MM.1S (cell line): ENCODE measurements around the gene BMPR1A.

Experiments used
- DNase-seq: peaks from one replicate; pipeline ENCODE4 v3.0.0-alpha.2; 2015
- H2AFZ ChIP-seq: fragments of 300-600 bp; sonication (generic); 2 replicates; pipeline ENCODE4 v1.6.0; 2016; ENCODE audit warnings: antibody characterized with exemption, low read length
- H3F3A ChIP-seq: fragments of 300-600 bp; sonication (generic); 2 replicates; pipeline ENCODE4 v1.6.1; 2016; ENCODE audit warnings: mild to moderate bottlenecking, antibody characterized with exemption, low read length, moderate library complexity, mixed read lengths; ENCODE audit not compliant: insufficient read depth
- H3K27ac ChIP-seq: fragments of 300-600 bp; sonication (generic); 2 replicates; pipeline ENCODE4 v1.5.1; 2016; ENCODE audit warnings: mild to moderate bottlenecking, low read length
- H3K27me3 ChIP-seq: fragments of 300-600 bp; sonication (generic); replicated peaks from 2 replicates; pipeline ENCODE4 v1.6.0; 2016; ENCODE audit warnings: low read length; ENCODE audit not compliant: insufficient read depth
- H3K36me3 ChIP-seq: fragments of 300-600 bp; sonication (generic); replicated peaks from 2 replicates; pipeline ENCODE4 v1.6.1; 2016; ENCODE audit warnings: mild to moderate bottlenecking, low read length, mixed read lengths; ENCODE audit not compliant: insufficient read depth
- H3K4me1 ChIP-seq: fragments of 300-600 bp; sonication (generic); 2 replicates; pipeline ENCODE4 v1.6.1; 2016; ENCODE audit warnings: low read length, mixed read lengths
- H3K4me2 ChIP-seq: fragments of 300-600 bp; sonication (generic); 2 replicates; pipeline ENCODE4 v1.6.0; 2016; ENCODE audit warnings: low read depth, low read length
- H3K4me3 ChIP-seq: fragments of 300-600 bp; sonication (generic); 2 replicates; pipeline ENCODE4 v1.5.1; 2016; ENCODE audit warnings: low read length, mixed read lengths
- H3K79me2 ChIP-seq: fragments of 300-600 bp; sonication (generic); 2 replicates; pipeline ENCODE4 v1.6.1; 2016; ENCODE audit warnings: mixed run types, low read length, mixed read lengths
- H3K9ac ChIP-seq: fragments of 300-600 bp; sonication (generic); 2 replicates; pipeline ENCODE4 v1.6.1; 2016; ENCODE audit warnings: low read length, mixed read lengths
- H3K9me2 ChIP-seq: fragments of 300-600 bp; sonication (generic); replicated peaks from 2 replicates; pipeline ENCODE4 v1.6.1; 2016; ENCODE audit warnings: mild to moderate bottlenecking, low read length, mixed read lengths; ENCODE audit not compliant: insufficient read depth
- H3K9me3 ChIP-seq: fragments of 300-600 bp; sonication (generic); replicated peaks from 2 replicates; pipeline ENCODE4 v1.6.1; 2016; ENCODE audit warnings: mild to moderate bottlenecking, low read length, mixed read lengths; ENCODE audit not compliant: insufficient read depth
- H4K20me1 ChIP-seq: fragments of 300-600 bp; sonication (generic); 2 replicates; pipeline ENCODE4 v1.6.1; 2016; ENCODE audit warnings: mild to moderate bottlenecking, low read length, moderate library complexity, mixed read lengths; ENCODE audit not compliant: insufficient read depth
- CTCF ChIP-seq: fragments of 300-600 bp; sonication (generic); IDR thresholded peaks from 2 replicates; pipeline ENCODE4 v1.5.1; 2016; ENCODE audit warnings: antibody characterized with exemption, low read length, mixed read lengths
- EZH2 ChIP-seq: fragments of 300-600 bp; sonication (generic); optimal IDR thresholded peaks from 2 replicates; pipeline ENCODE3; 2017; ENCODE audit warnings: low read depth, mild to moderate bottlenecking, antibody characterized with exemption, low read length, mixed read lengths
- EZH2phosphoT487 ChIP-seq: fragments of 300-600 bp; sonication (generic); IDR thresholded peaks from 2 replicates; pipeline ENCODE4 v1.6.1; 2018; ENCODE audit warnings: antibody characterized with exemption, low read length

BMPR1A gene

GRCh38 chr10:86970162-86970981 lies 214.0 kb downstream of the BMPR1A start:
- DNase-seq: no peak
- Histone ChIP-seq H3K27ac (no peak overlapping the region), H3K9me3 (no peaks in the 10 kb centered on the region), H4K20me1 (no peaks in the 10 kb centered on the region), H3K79me2 (no peaks in the 10 kb centered on the region), H3K9me2 (no peaks in the 10 kb centered on the region), H3K4me2 (peak overlapping the region; percentile 75), H2AFZ (peak overlapping the region; percentile 78), H3K9ac (peak overlapping the region; percentile 71), H3F3A (no peaks in the 10 kb centered on the region), H3K4me1 (no peaks in the 10 kb centered on the region), H3K4me3 (peak overlapping the region; percentile 61), H3K36me3 (no peaks in the 10 kb centered on the region), H3K27me3 (no peaks in the 10 kb centered on the region)
- TF ChIP-seq CTCF (no peak), EZH2 (no peak), EZH2phosphoT487 (no peak)

- peak overlapping the region; percentile 71 for H3K9ac ChIP-seq
- H3K27me3 ChIP-seq: no peaks in the 10 kb centered on the region
- peak overlapping the region; percentile 78 for H2AFZ ChIP-seq
- no peaks in the 10 kb centered on the region for H3K9me2 ChIP-seq
- H3K4me1 ChIP-seq: no peaks in the 10 kb centered on the region
- H3K79me2 ChIP-seq: no peaks in the 10 kb centered on the region
- no peak overlapping the region for H3K27ac ChIP-seq
- H3F3A ChIP-seq: no peaks in the 10 kb centered on the region
- peak overlapping the region; percentile 75 for H3K4me2 ChIP-seq
- H3K4me3 ChIP-seq: peak overlapping the region; percentile 61
- H3K9me3 ChIP-seq: no peaks in the 10 kb centered on the region
- H3K36me3 ChIP-seq: no peaks in the 10 kb centered on the region
- DNase-seq: no peak
- no peaks in the 10 kb centered on the region for H4K20me1 ChIP-seq
- TF ChIP-seq EZH2 (no peak), CTCF (no peak), EZH2phosphoT487 (no peak)
These were observed 214.5 kb downstream of the BMPR1A start for GRCh38 chr10:86970982-86971231.

- peak overlapping the region; percentile 20; the same call in 1 of the 2 replicates for H3K27ac ChIP-seq
- no peaks in the 10 kb centered on the region for H3K36me3 ChIP-seq
- H3K4me3 ChIP-seq: peak overlapping the region; percentile 61
- no peaks in the 10 kb centered on the region for H3K79me2 ChIP-seq
- no peak for TF ChIP-seq EZH2phosphoT487
- TF ChIP-seq CTCF: no peak
- no peak for TF ChIP-seq EZH2
- H3K9ac ChIP-seq: peak overlapping the region; percentile 71
- peak overlapping the region; percentile 78 for H2AFZ ChIP-seq
- H3K27me3 ChIP-seq: no peaks in the 10 kb centered on the region
- peak; percentile 67 for DNase-seq
- H3K9me2 ChIP-seq: no peaks in the 10 kb centered on the region
- H3F3A ChIP-seq: no peaks in the 10 kb centered on the region
- H4K20me1 ChIP-seq: no peaks in the 10 kb centered on the region
- H3K4me1 ChIP-seq: no peaks in the 10 kb centered on the region
- no peaks in the 10 kb centered on the region for H3K9me3 ChIP-seq
- H3K4me2 ChIP-seq: peak overlapping the region; percentile 75
These were observed 215.0 kb downstream of the BMPR1A start for GRCh38 chr10:86971232-86971991.
